Hematopoietic multipotent progenitor cell treated with erythropoietin and hydrocortisone succinate and interleukin-3 and kit ligand, for 4 days (in vitro differentiated cells): ENCODE data around the gene IL2RA.
A peak's percentile ranks its signal among the peaks of the same experiment; 100 is the strongest.
"Not testable (repeated sequence)": the region's sequence is repeated elsewhere in the genome, so short reads cannot be mapped to it uniquely, and the experiment has no call there.

ENCODE experiments used
- DNase-seq: peaks from one replicate; pipeline ENCODE4 v3.0.0-alpha.2; 2015

Gene IL2RA

GRCh38 chr10:6056411-6057135, 5.6 kb downstream of the IL2RA start:
- no peak for DNase-seq

GRCh38 chr10:6055929-6056328, 6.2 kb downstream of the IL2RA start:
- no peak for DNase-seq

- no peak for DNase-seq
Measured at GRCh38 chr10:6054884-6055283, 7.3 kb downstream of the IL2RA start.

GRCh38 chr10:6053816-6054631, 8.1 kb downstream of the IL2RA start:
- DNase-seq: peak; percentile 54

GRCh38 chr10:6053303-6053702, 8.9 kb downstream of the IL2RA start:
- DNase-seq: no peak

GRCh38 chr10:6052247-6053221, 9.6 kb downstream of the IL2RA start:
- peak; percentile 16 for DNase-seq

- DNase-seq: peak; percentile 83
Measured at GRCh38 chr10:6050801-6051445, 11.2 kb downstream of the IL2RA start.

- no peak for DNase-seq
Measured at GRCh38 chr10:6049031-6049400, 13.2 kb downstream of the IL2RA start.

- DNase-seq: no peak
Measured at GRCh38 chr10:6048281-6049030, 13.7 kb downstream of the IL2RA start.

GRCh38 chr10:6047847-6048246, 14.3 kb downstream of the IL2RA start:
- no peak for DNase-seq

- no peak for DNase-seq
Measured at GRCh38 chr10:6046773-6047611, 15.2 kb downstream of the IL2RA start.

GRCh38 chr10:6045878-6046772, 16.0 kb downstream of the IL2RA start:
- DNase-seq: no peak

GRCh38 chr10:6045314-6045848, 16.8 kb downstream of the IL2RA start:
- DNase-seq: peak; percentile 90

- DNase-seq: no peak
Measured at GRCh38 chr10:6044751-6045313, 17.3 kb downstream of the IL2RA start.

GRCh38 chr10:6044060-6044459, 18.1 kb downstream of the IL2RA start:
- DNase-seq: no peak

GRCh38 chr10:6043377-6043776, 18.8 kb downstream of the IL2RA start:
- DNase-seq: not testable (repeated sequence)

GRCh38 chr10:6040205-6040604, 22.0 kb downstream of the IL2RA start:
- DNase-seq: no peak

- no peak for DNase-seq
Measured at GRCh38 chr10:6039711-6040110, 22.5 kb downstream of the IL2RA start.

- DNase-seq: peak; percentile 63
Measured at GRCh38 chr10:6038071-6038631, 24.0 kb downstream of the IL2RA start.
